GM18511 (cell line): ENCODE results near the gene SFT2D2.

ENCODE experiments used
- ATAC-seq: cut with Tn5 transposase; IDR thresholded peaks from one replicate; pipeline ENCODE4 v1.9.1; 2021; ENCODE audit warnings: mild to moderate bottlenecking, moderate library complexity; ENCODE audit not compliant: unreplicated experiment

The SFT2D2 gene

DNA sequence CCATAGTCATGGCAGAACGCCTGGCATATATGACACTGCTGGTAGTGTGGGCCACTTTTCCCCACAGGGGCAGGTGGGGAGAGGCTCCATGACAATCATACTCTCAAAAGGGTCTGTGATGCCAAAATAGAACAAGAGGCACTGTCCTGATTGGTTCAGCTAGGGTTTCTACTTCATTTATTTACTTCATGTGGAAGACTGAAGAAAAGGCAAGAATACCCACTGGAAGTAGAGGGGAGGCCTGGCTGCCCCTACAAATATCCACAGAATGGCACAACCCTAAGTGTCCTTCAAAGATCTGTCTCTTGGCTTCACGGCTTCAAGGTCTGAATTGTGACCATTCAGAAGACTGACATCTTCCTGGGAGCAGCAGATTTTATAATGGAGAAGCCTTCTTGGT is 4.5 kb upstream of the SFT2D2 start:
- no peak for ATAC-seq

- ATAC-seq, result no peak
Observed at GRCh38 chr1:168223261-168223660, 2.5 kb upstream of the SFT2D2 start.

- ATAC-seq, result no peak
Observed at GRCh38 chr1:168223681-168224540, 1.9 kb upstream of the SFT2D2 start.

- ATAC-seq, result no peak
Observed at GRCh38 chr1:168224991-168225390, 813 bp upstream of the SFT2D2 start.

DNA sequence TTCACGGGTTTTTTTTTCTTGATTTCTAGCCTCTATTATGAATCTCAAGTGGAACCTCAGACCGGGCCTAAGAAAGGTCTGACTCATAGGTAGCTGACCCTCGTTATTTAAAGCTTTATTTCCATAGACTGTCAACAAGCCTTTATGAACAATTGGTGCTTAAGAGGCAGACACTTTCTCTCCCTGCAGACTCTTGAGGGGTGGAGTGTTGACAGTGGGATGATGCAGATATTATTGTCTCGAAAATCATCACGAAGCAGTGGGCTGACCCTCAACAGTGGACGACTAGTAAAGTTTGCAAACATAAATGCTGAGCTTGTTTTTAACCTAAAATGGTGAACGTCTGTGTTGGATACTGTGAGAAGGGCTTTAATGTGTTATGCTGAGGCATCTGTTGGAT is 1.8 kb downstream of the SFT2D2 start:
- no peak for ATAC-seq

DNA sequence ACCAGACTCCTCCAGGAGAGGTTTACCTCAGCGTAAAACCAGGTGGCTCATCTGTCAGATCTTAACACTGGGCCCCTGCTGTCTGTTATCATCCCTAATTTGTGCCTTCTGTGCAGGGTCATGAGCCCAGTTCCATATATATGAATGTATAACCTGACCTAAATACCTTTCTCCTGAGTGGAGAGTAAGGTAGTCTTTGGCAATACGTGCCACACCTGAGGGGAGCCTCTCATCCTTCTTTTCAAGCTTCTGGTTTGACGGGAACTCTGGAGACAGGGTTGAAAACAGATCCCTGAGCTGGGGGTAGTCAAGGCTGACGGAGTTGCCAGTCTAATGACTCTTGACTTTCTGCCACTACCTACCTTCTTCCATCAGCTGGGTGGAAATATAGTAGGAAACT is 4.1 kb downstream of the SFT2D2 start:
- no peak for ATAC-seq

DNA sequence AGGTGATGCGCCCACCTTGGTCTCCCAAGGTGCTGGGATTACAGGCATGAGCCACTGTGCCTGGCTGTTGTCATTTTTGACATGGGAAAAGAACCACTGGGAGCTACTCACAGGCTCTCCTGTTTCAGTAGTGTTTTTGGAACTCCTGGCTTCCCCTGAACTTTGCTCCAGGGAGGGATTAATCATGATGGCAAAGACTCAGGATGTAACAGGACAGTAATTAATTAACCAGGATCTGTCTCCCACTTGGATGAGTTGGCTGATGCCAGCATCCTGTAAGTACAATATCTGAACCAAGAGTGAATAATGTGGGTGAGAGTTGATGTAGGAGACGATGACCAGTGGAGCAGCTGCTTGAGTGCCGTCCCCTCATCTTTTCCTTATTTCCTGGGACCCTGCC is 4.9 kb downstream of the SFT2D2 start:
- no peak for ATAC-seq

GRCh38 chr1:168234846-168235547 is 9.2 kb downstream of the SFT2D2 start:
- ATAC-seq, result no peak

- ATAC-seq, result no peak
Observed at GRCh38 chr1:168235548-168235885, 9.7 kb downstream of the SFT2D2 start.

GRCh38 chr1:168235937-168236336 is 10.1 kb downstream of the SFT2D2 start:
- ATAC-seq, result no peak

- ATAC-seq, result no peak
Observed at GRCh38 chr1:168236836-168237611, 11.2 kb downstream of the SFT2D2 start.

DNA sequence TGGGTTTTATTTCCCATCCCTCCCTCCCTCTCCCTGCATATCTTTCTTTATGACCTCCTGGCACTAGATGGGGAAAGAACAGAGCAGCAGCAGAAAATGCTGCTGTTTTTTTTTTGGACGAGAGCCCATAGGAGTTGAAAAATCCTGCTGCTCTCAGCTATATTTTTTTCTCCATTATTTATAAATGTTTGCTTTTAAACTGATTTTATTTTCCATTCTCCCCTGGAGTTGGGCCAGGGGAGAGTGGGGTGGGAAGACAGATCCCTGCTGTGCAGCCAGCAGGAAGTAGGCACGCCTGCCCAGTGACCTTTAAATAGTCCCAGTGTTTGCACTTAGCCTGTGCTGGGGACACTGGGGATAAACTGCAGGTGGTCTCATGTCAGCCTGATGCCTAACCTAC is 17.4 kb downstream of the SFT2D2 start:
- ATAC-seq, result no peak

DNA sequence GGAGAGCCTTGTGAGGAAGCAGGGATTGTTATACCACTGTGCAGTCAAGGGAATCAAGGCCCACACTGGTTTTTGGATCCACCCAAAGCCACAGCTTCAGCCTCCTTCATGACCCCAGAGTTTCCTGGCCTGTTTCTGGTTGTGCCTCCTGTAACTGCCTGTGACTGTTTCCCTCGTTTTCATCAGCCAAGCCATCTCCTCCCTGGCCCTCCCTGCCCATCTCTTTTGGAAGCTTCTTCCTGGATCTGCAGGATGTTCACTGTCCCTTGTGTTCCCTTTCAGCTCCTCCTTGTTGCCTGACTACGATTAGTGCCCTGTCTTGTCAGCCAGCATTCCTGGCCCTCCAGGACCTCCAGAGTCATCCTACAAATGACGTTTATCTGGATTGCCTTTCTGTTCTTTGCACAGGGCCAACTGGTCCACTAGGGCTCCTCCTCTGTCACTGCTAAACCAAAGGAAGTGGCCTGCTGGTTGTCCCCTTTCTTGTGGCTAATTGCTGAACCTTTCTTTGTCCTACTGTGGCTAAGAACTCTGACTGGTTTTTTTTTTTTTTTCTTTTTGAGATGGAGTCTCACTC is 17.9 kb downstream of the SFT2D2 start:
- ATAC-seq, result no peak

- no peak for ATAC-seq
Observed at GRCh38 chr1:168245042-168245441, 19.2 kb downstream of the SFT2D2 start.

- ATAC-seq, result no peak
Observed at GRCh38 chr1:168246506-168246905, 20.7 kb downstream of the SFT2D2 start.

DNA sequence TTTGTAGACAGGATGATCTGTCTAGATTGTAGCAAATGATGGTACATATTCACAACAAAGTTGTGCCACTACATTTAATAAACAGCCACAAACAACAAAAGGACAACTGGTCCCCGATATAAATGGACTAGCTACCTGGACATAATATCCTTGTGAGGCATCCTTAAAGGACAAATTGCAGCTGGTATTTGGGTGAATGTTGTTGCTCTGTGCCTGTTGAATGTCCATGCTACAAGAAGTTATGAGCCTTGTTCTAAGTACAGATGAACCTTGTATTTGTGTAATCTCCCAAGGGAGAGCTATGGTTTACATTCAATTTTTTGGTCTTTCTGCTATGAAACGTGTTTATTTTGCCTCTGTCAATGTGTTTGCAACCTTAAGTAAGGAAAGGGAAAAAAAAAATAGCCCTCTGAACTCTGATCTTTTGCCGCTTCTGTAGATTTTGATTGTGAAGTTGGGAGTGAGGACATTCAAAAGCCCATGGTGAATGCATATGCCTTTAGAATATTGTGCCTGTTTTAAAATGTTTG is 26.5 kb downstream of the SFT2D2 start:
- no peak for ATAC-seq

- ATAC-seq, result no peak
Observed at GRCh38 chr1:168256164-168256563, 30.4 kb downstream of the SFT2D2 start.

GRCh38 chr1:168257397-168257796 is 31.6 kb downstream of the SFT2D2 start:
- ATAC-seq, result no peak

GRCh38 chr1:168259567-168259966 is 33.8 kb downstream of the SFT2D2 start:
- no peak for ATAC-seq

DNA sequence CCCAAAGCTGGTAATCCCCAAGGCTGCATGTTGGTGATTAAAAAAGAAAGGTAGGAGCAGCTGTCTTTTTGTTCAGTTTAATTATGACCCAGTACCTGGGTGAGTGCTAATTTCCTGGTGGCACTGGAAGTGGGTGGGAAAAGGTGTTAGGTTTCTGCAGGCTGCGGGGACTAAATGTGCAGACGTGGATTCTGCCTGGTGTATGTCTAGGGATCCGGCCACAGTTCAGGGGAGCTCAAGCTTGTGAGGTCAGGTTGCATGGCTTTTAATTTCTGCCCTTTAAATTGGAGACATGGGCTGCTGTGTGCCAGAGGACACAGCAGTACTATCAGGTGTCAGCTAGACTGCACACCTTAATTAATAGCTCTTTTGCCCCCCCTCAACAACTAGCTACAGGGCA is 34.6 kb downstream of the SFT2D2 start:
- ATAC-seq, result no peak

- no peak for ATAC-seq
Observed at GRCh38 chr1:168261390-168261789, 35.6 kb downstream of the SFT2D2 start.
